AG09309 (cell line): ENCODE data around the gene PCSK5.
A peak's percentile ranks its signal among the peaks of the same experiment; 100 is the strongest.

ENCODE experiments used
- DNase-seq: peaks from one replicate; pipeline ENCODE4 v3.0.0-alpha.2; 2010; ENCODE audit warnings: low read depth
- H3K4me3 ChIP-seq: 2 replicates; pipeline ENCODE4 v1.5.1; 2011; ENCODE audit warnings: mild to moderate bottlenecking, low read depth, low read length, moderate library complexity; ENCODE audit not compliant: control insufficient read depth
- TF ChIP-seq, protein P1 (sequence below): IDR thresholded peaks from 2 replicates; pipeline ENCODE4 v1.5.1; 2011; ENCODE audit warnings: mild to moderate bottlenecking, low read depth, low read length, inconsistent platforms; ENCODE audit not compliant: insufficient read depth, control insufficient read depth; ENCODE audit errors: missing control alignments

The PCSK5 gene

DNA sequence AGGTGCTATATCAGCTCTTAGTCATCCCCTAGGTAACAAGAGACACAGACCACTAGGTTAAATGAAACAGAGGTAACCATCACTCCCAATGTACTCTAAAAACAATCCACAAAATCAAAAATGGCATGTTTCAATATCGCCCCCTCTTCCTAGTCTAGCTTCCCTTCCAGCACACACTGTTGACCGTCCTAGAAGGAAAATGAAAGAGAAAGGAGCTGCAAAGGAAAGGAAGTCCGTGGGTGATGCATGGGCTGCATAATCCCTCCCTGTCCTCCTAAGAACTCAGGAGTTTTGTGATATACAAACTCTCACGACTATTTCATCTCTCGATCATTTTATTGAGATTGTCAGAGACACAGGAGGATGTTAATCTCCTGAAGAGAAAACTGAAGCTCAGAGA lies 402.2 kb downstream of the PCSK5 start:
- no peak overlapping the region for H3K4me3 ChIP-seq
- TF ChIP-seq, protein P1, sequence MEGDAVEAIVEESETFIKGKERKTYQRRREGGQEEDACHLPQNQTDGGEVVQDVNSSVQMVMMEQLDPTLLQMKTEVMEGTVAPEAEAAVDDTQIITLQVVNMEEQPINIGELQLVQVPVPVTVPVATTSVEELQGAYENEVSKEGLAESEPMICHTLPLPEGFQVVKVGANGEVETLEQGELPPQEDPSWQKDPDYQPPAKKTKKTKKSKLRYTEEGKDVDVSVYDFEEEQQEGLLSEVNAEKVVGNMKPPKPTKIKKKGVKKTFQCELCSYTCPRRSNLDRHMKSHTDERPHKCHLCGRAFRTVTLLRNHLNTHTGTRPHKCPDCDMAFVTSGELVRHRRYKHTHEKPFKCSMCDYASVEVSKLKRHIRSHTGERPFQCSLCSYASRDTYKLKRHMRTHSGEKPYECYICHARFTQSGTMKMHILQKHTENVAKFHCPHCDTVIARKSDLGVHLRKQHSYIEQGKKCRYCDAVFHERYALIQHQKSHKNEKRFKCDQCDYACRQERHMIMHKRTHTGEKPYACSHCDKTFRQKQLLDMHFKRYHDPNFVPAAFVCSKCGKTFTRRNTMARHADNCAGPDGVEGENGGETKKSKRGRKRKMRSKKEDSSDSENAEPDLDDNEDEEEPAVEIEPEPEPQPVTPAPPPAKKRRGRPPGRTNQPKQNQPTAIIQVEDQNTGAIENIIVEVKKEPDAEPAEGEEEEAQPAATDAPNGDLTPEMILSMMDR, result no peak
- no peak for DNase-seq

DNA sequence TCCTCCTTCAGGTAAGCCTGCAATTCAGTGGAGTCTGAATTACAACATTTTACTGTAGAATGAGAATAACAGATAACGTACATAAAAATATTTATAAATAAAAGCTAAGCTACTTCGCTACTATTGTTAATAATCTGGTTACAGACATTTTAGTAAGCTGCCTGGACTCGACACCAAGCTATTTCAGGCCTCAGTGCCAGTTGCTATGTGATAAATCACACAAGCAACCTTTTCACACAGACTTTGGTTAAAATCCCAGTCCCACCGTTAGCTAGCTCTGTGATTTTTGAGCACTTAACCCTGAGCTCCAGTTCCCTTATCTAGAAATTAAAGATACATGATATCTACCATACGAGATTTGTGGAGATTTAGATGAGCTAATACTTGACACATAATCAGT lies 403.8 kb downstream of the PCSK5 start:
- DNase-seq, result no peak
- TF ChIP-seq, protein P1, result no peak
- no peak overlapping the region for H3K4me3 ChIP-seq

DNA sequence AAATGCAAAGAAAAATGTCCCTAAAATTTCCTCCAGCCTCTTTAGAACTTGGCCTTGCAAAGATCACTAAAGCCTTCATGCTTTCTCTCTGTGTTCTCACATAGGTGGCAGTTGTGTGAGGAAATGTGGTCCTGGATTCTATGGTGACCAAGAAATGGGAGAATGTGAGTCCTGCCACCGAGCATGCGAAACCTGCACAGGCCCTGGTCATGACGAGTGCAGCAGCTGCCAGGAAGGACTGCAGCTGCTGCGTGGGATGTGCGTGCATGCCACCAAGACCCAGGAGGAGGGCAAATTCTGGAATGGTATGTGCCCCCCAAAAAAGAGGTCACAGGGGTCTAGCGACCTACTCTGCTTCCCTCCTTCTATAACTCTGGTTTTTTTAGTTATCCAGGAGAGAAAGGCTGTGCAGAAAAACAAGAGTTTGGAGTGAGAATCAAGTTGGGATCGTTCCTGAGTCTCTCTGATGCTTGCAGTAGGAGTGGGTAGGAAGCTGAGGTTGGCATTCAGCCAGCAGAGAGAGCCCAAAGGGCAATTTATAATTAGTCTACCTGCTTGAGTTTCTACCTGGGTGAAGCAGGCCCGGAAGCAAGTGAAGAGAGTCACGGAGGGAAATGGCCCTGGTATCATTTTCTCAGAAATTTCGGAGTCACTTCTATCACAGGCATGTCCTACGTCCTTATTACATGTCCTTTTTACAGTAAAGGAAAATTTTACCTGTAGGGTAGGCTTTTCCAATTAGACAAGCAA lies 406.3 kb downstream of the PCSK5 start:
- H3K4me3 ChIP-seq, result no peak overlapping the region
- TF ChIP-seq, protein P1, result no peak
- no peak for DNase-seq

DNA sequence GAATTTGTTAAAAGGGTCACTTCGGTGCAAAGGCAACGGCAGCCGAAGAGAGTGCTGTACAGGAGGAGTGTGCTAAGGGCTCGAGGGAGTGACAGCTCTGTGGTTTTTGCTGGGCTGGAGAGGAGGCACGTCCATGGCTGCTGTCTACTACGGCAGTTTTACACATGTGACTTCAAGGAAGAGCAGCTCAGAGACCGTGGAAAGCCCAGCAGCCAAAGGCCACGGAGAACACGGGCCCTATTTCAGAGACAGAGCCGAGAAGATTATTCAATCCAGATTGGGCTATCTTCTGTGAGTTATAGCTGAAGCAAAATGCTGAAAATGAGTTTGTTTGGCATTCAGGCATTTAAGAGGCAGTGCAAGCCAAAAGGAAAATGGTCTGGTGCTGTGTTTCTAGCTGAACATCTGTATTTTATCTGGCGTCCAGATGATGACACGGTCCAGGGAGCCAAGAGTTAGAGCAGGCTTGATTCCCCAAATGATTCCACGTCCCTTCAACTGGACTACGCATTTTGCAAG lies 407.3 kb downstream of the PCSK5 start:
- peak; percentile 14 for DNase-seq
- TF ChIP-seq, protein P1, result no peak

DNA sequence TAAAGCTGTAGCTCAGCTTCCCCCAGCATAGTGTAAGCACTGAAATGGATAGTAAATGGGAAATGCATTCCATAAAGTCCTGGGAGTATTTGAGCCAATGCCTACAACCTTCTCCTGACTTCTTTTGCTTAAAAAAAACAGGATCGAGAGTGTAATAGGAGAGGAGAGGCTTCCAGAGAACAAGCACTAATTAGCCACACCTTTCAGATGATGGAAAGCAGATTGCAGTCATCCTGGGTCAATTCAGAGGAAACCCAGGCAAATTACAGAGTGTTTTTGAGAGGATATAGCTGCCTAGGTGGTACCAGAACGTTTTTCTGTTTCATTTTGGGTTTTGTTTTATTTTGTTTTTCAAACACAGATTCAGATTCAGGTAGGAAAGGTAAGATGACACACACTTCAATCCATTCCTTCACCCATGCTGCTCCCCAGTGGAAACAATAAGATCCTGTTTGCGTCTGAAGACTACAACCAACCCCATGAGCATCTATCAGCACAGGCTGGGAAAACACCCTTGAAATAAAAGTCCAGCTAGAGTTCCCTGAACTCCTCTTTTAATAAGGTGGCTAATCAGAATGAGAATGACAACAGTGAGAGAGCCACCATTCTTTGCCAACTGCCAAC lies 408.2 kb downstream of the PCSK5 start:
- no peak for DNase-seq
- H3K4me3 ChIP-seq, result no peak overlapping the region
- TF ChIP-seq, protein P1, result no peak

More for the DNA sequence above, 407.3 kb downstream of the PCSK5 start:
- no peak overlapping the region for H3K4me3 ChIP-seq

DNA sequence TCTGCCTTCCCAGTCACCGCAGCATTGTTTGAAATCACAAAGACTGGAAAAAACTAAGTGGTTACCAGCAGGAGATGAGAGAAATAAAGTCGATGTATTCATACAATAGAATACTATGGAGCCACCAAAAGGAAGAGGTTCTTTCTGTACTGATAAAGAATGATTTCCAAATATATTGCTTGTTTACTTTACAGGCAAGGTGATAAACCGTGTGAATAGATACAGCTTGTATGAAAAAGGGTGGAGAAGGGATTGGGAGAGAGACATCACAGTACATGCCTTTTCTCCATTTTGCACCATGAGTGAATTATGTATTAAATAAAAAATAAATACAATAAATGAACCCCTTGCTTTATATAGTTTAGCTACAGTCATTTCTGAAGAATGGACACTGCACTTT lies 412.1 kb downstream of the PCSK5 start:
- no peak overlapping the region for H3K4me3 ChIP-seq
- TF ChIP-seq, protein P1, result no peak
- DNase-seq, result no peak
